NCI-H146 treated with DMSO at 0.1 percent for 48 hours (cell line): Measurements from ENCODE around the gene PBX4.
A peak's percentile ranks its signal among the peaks of the same experiment; 100 is the strongest.

Experiments used
- DNase-seq: peaks from one replicate; lab custom pipeline; 2025; ENCODE audit not compliant: unreplicated experiment; lab: John Stamatoyannopoulos, UW

PBX4 gene

GRCh38 chr19:19540715-19541515 lies 77.6 kb downstream of the PBX4 start:
- DNase-seq: peak; percentile 94

- DNase-seq: no peak
These were observed 78.3 kb downstream of the PBX4 start for GRCh38 chr19:19540064-19540714.

DNA sequence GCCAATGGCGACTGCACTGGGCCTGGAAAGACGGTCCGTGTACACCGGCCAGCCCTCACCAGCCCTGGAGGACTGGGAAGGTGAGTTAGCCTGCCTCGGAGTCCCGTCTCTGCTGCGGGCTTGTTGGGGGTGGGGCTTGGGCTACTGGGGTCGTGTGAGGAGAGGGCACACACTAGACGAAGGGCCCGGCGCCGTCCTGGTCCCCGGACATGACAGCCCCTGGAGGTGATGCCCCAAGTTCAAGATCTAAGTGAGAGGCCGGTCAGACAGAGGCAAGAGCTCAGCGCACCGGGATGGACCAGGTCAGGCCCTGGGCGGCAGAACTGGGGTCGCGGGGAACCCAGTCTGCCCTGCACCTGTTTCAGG lies 78.8 kb downstream of the PBX4 start:
- no peak for DNase-seq

GRCh38 chr19:19538785-19539166 lies 79.7 kb downstream of the PBX4 start:
- no peak for DNase-seq

DNA sequence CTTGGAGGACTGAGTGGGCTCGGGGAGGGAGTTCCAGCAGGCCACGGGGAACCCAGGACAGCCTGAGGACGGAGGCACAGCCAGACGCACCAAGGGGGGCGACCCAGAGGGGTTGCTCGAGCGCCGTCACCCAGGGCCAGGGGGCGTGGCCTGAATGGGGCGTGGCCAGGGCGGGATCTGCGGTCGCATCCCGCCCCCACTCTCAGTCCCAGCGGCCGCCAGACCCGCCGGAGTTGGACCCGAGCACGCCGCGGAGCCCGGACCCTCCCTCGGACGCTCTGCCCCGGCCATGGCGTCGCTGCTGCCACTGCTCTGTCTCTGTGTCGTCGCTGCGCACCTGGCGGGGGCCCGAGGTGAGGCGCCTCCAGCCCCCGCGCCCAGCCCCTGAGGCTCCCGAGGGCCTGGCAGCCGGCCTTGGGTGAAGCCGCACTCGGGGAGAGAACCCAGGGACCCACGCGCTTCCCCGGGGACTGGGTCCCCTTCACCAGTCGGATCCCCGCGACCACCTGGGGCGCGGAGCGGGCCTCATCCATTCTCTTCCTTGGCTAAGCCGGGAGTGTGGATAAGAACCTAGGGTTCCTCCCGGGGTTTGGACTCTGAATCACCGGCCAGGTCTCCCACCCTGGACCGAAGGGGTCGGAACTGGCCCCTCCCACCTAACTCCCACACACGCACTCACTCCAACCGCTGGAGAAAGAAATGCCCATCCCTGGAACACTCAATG lies 80.3 kb downstream of the PBX4 start, which contains the start of gene CILP2:
Gene CILP2 (plus strand): TSS at position 205 of the 724 bp plus-strand sequence. CDS start 85 bp downstream, at position 290.
- peak; percentile 36 for DNase-seq

- no peak for DNase-seq
These were observed 81.1 kb downstream of the PBX4 start for GRCh38 chr19:19537075-19538048.

- DNase-seq: no peak
These were observed 82.9 kb downstream of the PBX4 start for GRCh38 chr19:19535311-19536191.

DNA sequence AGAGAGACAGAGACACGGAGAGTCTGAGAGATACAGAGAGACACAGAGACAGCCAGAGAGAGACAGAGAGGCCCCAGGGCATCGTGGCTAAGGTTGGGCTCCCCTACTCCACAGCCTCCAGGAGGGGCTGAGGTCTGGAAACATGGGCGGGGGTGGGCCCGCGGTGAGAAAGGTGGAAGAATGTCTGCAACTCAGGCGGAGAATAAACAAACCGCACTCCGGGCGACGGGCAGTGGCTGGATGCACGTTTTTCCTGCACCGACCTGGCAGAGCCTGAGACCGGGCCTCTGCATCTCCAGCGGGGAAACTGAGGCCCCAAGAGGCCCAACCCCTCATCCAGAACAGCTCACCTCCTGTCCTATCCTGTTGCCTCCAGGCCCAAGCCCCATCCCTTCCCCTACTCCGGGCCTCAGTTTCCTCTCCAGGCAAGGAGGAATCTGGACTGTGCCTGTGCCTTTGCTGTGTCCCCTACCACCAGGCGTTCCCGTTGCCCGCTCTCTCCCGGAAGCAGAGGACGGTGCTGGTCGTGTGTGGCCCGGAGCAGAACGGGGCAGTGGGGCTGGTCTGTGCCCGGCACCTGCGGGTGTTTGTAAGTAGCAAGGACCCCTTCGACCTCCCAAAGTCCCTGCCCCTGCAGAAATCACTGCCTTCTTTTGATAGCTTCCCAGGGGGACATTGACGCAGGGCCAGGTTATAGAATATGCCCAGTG lies 83.8 kb downstream of the PBX4 start:
- no peak for DNase-seq

- no peak for DNase-seq
These were observed 84.6 kb downstream of the PBX4 start for GRCh38 chr19:19533841-19534240.

DNA sequence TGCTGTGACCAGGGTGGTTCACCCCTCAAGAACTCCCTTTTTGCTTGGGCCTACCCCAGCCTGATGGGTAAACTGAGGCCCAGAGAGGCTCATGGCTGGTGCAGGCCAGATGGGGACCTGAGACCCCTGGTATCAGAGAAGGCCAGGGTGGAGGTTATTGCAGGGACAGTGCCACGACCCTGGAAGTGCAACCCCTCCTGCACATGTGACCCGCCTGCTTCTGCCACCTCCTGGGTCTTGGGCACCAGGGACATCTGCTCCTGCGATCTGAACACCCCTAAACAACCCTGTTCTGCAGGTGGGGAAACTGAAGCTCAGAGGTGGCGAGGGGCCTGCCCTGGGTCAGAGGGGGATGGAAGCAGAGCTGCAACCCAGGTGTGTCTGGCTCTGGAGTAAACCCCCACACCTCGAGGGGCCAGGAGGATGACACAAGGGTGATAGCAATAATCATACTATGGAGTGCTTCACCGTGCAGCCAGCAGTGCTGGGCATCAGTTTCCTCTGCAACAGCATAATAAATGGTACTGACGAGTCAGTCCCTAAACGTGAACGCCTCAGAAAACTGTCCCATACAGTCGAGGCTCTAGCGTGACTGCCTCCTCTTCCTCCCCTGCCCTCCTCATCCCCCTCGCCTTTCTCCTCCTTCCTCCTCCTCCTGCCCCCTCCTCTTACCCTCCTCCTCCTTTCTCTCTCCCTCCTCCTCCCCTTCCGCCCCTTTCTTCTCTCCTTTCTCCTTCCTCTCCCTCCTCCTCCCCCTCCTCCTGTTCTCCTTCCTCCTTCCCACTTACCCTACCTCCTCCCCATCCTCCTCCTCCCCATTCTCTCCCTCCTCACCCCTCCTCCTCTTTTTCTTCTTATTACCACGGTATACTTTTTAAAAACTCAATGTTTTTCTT lies 85.4 kb downstream of the PBX4 start:
- DNase-seq: no peak

- DNase-seq: peak; percentile 34
These were observed 86.3 kb downstream of the PBX4 start for GRCh38 chr19:19531951-19532805.

GRCh38 chr19:19530889-19531288 lies 87.6 kb downstream of the PBX4 start:
- DNase-seq: no peak

DNA sequence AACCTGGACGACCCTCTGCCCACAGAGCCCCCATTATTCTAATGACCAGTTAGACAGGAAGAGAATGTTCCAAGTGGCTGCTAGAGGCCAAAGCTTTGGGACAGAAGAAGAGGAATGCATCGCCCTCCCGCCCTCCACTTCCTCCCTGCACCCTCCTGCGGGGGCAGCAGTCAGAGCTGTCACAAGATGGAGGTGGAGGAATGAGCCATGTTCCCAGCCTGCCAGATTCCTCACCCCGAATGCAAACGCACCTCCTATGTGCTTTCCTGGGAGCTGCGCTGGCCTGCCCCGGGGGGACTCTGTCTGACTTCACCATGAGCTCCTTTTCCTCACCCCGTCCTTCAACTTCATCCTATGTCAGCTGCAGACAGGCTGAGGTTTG lies 88.1 kb downstream of the PBX4 start:
- no peak for DNase-seq

DNA sequence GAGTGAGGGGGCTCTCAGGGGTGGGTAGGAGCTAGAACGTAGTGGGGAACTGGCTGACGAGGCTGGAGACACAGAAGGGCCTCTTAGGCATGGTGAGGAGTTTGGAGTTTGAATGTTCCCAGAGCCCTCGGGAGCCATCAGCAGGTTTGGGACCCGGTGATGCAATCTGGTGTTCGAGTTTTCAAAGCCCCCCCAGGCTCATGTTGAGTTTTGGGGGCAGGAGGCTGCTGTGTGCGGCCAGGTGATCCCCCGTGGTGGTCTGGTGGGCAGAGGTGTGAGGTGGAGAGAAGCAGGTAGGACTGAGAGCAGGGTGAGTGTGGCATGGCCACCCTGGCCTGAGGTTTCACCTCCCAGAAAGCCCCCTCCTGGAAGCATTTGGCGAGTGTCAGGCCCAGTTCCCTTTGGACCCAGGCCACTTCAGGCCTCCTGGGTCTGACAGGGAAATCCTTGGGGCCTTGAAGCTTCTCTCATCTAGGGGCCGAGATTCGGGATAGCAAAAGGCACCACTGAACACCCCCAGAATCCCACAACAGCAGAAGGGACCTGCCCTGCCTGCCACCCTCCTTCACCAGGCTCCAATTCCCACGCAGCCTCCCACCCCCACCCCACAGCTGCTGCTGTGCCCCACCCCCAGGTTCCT lies 88.6 kb downstream of the PBX4 start:
- no peak for DNase-seq

GRCh38 chr19:19528721-19529490 lies 89.6 kb downstream of the PBX4 start, which contains the start of gene YJEFN3:
YJEFN3 (plus strand) TSS chr19:19528911; CDS start chr19:19528933, 22 bp downstream.
- DNase-seq: no peak
